HL-60 (cell line): ENCODE measurements around the gene MACF1.

Experiments used
- DNase-seq, 2 experiments: peaks; one replicate each; pipeline ENCODE4 v3.0.0-alpha.2; 2010 to 2020; ENCODE audit warnings: low read depth in 1 of 2, low spot score in 1 of 2
- H3K27ac ChIP-seq: fragments of 250-450 bp; sonication (Bioruptor Pico); replicated peaks from 2 replicates; pipeline ENCODE4 v1.5.1; 2020; ENCODE audit warnings: mild to moderate bottlenecking, moderate library complexity
- H3K27me3 ChIP-seq: fragments of 250-450 bp; sonication (Bioruptor Pico); 2 replicates; pipeline ENCODE4 v1.5.1; 2021; ENCODE audit warnings: mild to moderate bottlenecking, moderate library complexity; ENCODE audit not compliant: insufficient read depth, poor library complexity, severe bottlenecking
- H3K4me3 ChIP-seq: replicated peaks from 2 replicates; pipeline ENCODE4 v1.5.1; 2011; ENCODE audit warnings: mild to moderate bottlenecking, control low read depth, low read length; ENCODE audit not compliant: insufficient read depth
- GABPA ChIP-seq: IDR thresholded peaks from 2 replicates; pipeline ENCODE4 v1.6.1; 2012; ENCODE audit warnings: low read depth
- POLR2AphosphoS5 ChIP-seq: IDR thresholded peaks from 2 replicates; pipeline ENCODE4 v1.6.1; 2012; ENCODE audit warnings: low read depth
- SPI1 ChIP-seq: IDR thresholded peaks from 2 replicates; pipeline ENCODE4 v1.6.1; 2012; ENCODE audit warnings: low read depth, mild to moderate bottlenecking, borderline replicate concordance
- TF ChIP-seq, protein P1 (sequence below): IDR thresholded peaks from 2 replicates; pipeline ENCODE4 v1.6.1; 2012; ENCODE audit warnings: low read depth; ENCODE audit not compliant: insufficient replicate concordance
- TF ChIP-seq, protein P2 (sequence below): IDR thresholded peaks from one replicate; pipeline ENCODE4 v1.5.1; 2011; ENCODE audit warnings: low read length, control low read depth, inconsistent platforms; ENCODE audit not compliant: insufficient read depth

Gene MACF1

DNA sequence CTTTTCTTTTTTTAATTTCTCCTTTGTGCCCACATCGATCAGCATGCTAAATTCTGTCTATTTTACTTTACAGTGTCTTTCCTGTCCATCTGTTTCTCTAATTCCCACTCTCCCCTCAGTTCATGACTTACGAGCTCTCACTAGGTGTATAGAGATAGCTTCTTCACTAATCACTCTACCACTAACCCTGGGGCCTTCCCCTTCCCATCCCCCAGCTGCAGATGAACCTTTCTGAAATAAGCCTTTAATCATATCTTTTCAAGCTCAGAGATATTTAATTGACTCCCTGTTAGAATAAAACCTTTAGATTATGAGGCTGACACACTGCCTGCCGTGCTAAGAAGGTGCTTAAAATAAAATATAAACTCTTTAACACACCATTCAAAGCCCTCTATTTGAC lies 220.7 kb downstream of the MACF1 start:
- no peak overlapping the region for H3K27ac ChIP-seq
- TF ChIP-seq GABPA (no peak), POLR2AphosphoS5 (no peak), SPI1 (no peak)
- TF ChIP-seq, protein P1, sequence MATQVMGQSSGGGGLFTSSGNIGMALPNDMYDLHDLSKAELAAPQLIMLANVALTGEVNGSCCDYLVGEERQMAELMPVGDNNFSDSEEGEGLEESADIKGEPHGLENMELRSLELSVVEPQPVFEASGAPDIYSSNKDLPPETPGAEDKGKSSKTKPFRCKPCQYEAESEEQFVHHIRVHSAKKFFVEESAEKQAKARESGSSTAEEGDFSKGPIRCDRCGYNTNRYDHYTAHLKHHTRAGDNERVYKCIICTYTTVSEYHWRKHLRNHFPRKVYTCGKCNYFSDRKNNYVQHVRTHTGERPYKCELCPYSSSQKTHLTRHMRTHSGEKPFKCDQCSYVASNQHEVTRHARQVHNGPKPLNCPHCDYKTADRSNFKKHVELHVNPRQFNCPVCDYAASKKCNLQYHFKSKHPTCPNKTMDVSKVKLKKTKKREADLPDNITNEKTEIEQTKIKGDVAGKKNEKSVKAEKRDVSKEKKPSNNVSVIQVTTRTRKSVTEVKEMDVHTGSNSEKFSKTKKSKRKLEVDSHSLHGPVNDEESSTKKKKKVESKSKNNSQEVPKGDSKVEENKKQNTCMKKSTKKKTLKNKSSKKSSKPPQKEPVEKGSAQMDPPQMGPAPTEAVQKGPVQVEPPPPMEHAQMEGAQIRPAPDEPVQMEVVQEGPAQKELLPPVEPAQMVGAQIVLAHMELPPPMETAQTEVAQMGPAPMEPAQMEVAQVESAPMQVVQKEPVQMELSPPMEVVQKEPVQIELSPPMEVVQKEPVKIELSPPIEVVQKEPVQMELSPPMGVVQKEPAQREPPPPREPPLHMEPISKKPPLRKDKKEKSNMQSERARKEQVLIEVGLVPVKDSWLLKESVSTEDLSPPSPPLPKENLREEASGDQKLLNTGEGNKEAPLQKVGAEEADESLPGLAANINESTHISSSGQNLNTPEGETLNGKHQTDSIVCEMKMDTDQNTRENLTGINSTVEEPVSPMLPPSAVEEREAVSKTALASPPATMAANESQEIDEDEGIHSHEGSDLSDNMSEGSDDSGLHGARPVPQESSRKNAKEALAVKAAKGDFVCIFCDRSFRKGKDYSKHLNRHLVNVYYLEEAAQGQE: no peak
- TF ChIP-seq, protein P2, sequence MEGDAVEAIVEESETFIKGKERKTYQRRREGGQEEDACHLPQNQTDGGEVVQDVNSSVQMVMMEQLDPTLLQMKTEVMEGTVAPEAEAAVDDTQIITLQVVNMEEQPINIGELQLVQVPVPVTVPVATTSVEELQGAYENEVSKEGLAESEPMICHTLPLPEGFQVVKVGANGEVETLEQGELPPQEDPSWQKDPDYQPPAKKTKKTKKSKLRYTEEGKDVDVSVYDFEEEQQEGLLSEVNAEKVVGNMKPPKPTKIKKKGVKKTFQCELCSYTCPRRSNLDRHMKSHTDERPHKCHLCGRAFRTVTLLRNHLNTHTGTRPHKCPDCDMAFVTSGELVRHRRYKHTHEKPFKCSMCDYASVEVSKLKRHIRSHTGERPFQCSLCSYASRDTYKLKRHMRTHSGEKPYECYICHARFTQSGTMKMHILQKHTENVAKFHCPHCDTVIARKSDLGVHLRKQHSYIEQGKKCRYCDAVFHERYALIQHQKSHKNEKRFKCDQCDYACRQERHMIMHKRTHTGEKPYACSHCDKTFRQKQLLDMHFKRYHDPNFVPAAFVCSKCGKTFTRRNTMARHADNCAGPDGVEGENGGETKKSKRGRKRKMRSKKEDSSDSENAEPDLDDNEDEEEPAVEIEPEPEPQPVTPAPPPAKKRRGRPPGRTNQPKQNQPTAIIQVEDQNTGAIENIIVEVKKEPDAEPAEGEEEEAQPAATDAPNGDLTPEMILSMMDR: no peak
- H3K4me3 ChIP-seq: no peak overlapping the region
- DNase-seq: no peak
- H3K27me3 ChIP-seq: no peaks in the 10 kb centered on the region

DNA sequence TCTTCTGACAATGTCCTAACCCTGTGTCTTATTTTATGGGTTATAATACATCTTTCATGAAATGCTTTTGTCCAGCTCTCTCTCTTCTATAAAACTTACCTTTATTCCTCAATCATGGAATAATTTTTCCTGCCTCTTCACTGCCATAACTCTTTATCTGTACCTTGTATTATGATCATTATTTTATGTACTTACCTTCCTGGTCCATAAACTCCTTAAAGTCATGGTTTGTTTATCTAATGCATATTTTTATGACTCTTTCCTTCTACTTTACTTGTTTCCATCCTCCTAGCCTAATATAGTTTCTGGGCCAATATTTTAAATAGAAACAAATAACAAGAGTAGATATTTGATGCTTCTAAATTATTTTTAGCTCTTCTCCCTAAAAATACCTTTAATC lies 221.1 kb downstream of the MACF1 start:
- no peak for DNase-seq
- Histone ChIP-seq H3K27ac (no peak overlapping the region), H3K27me3 (no peaks in the 10 kb centered on the region), H3K4me3 (no peak overlapping the region)
- TF ChIP-seq, protein P2: no peak
- TF ChIP-seq SPI1 (no peak), POLR2AphosphoS5 (no peak), GABPA (no peak)
- TF ChIP-seq, protein P1: no peak

DNA sequence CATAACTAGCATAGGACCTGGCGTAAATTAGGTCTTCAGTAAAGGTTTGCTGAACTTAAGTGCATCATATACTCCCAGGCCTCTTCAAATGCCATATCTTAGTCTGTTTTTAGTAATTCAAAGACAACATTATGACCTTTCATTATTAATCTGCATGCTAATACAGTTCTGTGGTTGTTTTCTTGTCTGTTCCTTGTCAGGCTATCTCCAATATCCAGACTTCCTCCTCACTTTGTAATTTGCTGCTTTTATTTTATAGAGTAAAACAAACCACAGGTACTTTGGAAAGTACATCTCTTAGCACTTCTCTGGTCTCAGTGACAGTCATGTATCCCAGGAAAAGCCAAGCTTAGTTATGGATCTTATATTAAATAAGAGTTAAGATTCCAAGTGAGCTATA lies 221.9 kb downstream of the MACF1 start:
- H3K4me3 ChIP-seq: no peak overlapping the region
- no peaks in the 10 kb centered on the region for H3K27me3 ChIP-seq
- H3K27ac ChIP-seq: no peak overlapping the region
- TF ChIP-seq, protein P2: no peak
- no peak for TF ChIP-seq POLR2AphosphoS5
- no peak for TF ChIP-seq GABPA
- TF ChIP-seq, protein P1: no peak
- TF ChIP-seq SPI1: no peak
- DNase-seq: no peak
